ENCODE data around the gene GIPR.

DNA sequence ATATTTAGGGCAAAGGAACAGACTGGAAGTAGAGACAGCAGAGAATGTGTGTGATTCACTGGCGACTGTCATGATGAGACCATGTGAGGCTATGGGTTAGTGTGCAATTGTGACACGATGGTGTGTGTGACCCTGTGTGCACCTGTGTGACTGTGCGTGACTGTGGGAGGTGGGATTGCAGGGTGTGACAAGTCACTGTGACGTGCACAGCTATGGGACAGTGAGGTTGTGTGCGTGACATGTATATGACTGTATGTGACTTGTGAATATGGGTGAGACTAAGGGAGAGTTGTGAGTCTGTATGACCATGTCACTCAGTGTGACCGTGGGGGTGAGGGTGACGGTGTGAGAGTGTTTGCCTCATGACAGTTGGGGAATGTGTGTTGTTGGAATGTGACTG, 3.4 kb upstream of the GIPR start:
- TF ChIP-seq, protein P1, sequence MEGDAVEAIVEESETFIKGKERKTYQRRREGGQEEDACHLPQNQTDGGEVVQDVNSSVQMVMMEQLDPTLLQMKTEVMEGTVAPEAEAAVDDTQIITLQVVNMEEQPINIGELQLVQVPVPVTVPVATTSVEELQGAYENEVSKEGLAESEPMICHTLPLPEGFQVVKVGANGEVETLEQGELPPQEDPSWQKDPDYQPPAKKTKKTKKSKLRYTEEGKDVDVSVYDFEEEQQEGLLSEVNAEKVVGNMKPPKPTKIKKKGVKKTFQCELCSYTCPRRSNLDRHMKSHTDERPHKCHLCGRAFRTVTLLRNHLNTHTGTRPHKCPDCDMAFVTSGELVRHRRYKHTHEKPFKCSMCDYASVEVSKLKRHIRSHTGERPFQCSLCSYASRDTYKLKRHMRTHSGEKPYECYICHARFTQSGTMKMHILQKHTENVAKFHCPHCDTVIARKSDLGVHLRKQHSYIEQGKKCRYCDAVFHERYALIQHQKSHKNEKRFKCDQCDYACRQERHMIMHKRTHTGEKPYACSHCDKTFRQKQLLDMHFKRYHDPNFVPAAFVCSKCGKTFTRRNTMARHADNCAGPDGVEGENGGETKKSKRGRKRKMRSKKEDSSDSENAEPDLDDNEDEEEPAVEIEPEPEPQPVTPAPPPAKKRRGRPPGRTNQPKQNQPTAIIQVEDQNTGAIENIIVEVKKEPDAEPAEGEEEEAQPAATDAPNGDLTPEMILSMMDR (IDR thresholded peaks at IDR 0.05): no peak
- TF ChIP-seq POLR2A (IDR thresholded peaks at IDR 0.05) (no peak), EP300 (IDR thresholded peaks at IDR 0.05) (no peak)

Data from tibial nerve (tissue), 4 donors.